GM15510 (cell line): ENCODE data around the gene TGFBR3.

Experiments used
- POLR2A ChIP-seq: IDR thresholded peaks from 3 replicates; pipeline ENCODE4 v1.6.1; 2011; ENCODE audit warnings: borderline replicate concordance; ENCODE audit not compliant: insufficient read length; ENCODE audit errors: extremely low read depth

TGFBR3 gene

GRCh38 chr1:91724231-91724630, 161.7 kb downstream of the TGFBR3 start:
- no peak for TF ChIP-seq POLR2A

- TF ChIP-seq POLR2A = no peak
Measured at GRCh38 chr1:91720044-91720443, 165.9 kb downstream of the TGFBR3 start.

GRCh38 chr1:91718877-91719276, 167.1 kb downstream of the TGFBR3 start:
- TF ChIP-seq POLR2A = no peak

- TF ChIP-seq POLR2A = no peak
Measured at GRCh38 chr1:91718368-91718767, 167.6 kb downstream of the TGFBR3 start.

GRCh38 chr1:91717839-91718238, 168.1 kb downstream of the TGFBR3 start:
- TF ChIP-seq POLR2A = no peak

- no peak for TF ChIP-seq POLR2A
Measured at GRCh38 chr1:91716339-91716738, 169.6 kb downstream of the TGFBR3 start.

- TF ChIP-seq POLR2A = no peak
Measured at GRCh38 chr1:91715416-91716000, 170.4 kb downstream of the TGFBR3 start.

GRCh38 chr1:91714867-91715381, 171.0 kb downstream of the TGFBR3 start:
- TF ChIP-seq POLR2A = no peak

GRCh38 chr1:91712981-91713841, 172.7 kb downstream of the TGFBR3 start:
- no peak for TF ChIP-seq POLR2A

GRCh38 chr1:91712393-91712792, 173.6 kb downstream of the TGFBR3 start:
- no peak for TF ChIP-seq POLR2A

GRCh38 chr1:91711504-91712247, 174.3 kb downstream of the TGFBR3 start:
- TF ChIP-seq POLR2A = no peak

GRCh38 chr1:91710261-91710660, 175.7 kb downstream of the TGFBR3 start:
- TF ChIP-seq POLR2A = no peak

- no peak for TF ChIP-seq POLR2A
Measured at GRCh38 chr1:91708691-91709090, 177.3 kb downstream of the TGFBR3 start.

- no peak for TF ChIP-seq POLR2A
Measured at GRCh38 chr1:91707890-91708218, 178.1 kb downstream of the TGFBR3 start.
